Panc1 (cell line): ENCODE data around the gene SRF.

Experiments used
- CTCF ChIP-seq: fragments of 450-650 bp; IDR thresholded peaks from 2 replicates; pipeline ENCODE4 v1.5.1; 2017; ENCODE audit warnings: mild to moderate bottlenecking
- SIN3A ChIP-seq: IDR thresholded peaks from 2 replicates; pipeline ENCODE4 v1.6.1; 2012; ENCODE audit warnings: low read depth, mild to moderate bottlenecking, low read length, moderate library complexity, borderline replicate concordance; ENCODE audit not compliant: insufficient read depth

DNA sequence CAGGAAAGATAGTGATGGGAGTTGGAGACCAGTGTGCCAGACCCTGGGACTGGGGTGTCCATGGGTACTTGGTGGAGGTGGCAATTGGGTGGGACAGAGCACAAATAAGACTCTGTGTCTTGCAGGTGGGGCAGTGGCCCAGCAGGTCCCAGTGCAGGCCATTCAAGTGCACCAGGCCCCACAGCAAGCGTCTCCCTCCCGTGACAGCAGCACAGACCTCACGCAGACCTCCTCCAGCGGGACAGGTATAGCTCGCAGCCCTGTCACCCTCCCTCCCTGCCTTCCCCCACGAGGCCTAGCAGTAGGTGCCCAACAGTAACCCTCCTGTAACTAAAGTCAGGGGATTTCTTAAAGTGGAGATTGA lies 5.3 kb downstream of the SRF start:
- TF ChIP-seq SIN3A = no peak
- TF ChIP-seq CTCF = no peak
